Stomach smooth muscle (tissue), 2 donors: ENCODE measurements around the gene DIS3.
A peak's percentile ranks its signal among the peaks of the same experiment; 100 is the strongest.
"Not testable (repeated sequence)": the region's sequence is repeated elsewhere in the genome, so short reads cannot be mapped to it uniquely, and the experiment has no call there.

Experiments used
- H3K27ac ChIP-seq: one replicate; pipeline ENCODE4 v1.7.0; 2013; ENCODE audit warnings: mild to moderate bottlenecking, low read length, inconsistent platforms
- H3K27me3 ChIP-seq, 2 donors: one replicate each; pipeline ENCODE4 v1.7.0; 2013; ENCODE audit warnings: low read length in 2 of 2; ENCODE audit not compliant: insufficient read depth in 2 of 2, control insufficient read depth in 1 of 2
- H3K36me3 ChIP-seq, 2 donors: one replicate each; pipeline ENCODE4 v1.7.0; 2013; ENCODE audit warnings: low read length in 2 of 2; ENCODE audit not compliant: control insufficient read depth in 2 of 2, insufficient read depth in 2 of 2
- H3K4me1 ChIP-seq: one replicate; pipeline ENCODE4 v1.7.0; 2013; ENCODE audit warnings: low read length; ENCODE audit not compliant: control insufficient read depth, insufficient read depth
- H3K4me3 ChIP-seq, 2 donors: one replicate each; pipeline ENCODE4 v1.7.0; 2013; ENCODE audit warnings: low read length in 2 of 2
- H3K9ac ChIP-seq, 2 donors: one replicate each; pipeline ENCODE4 v1.7.0; 2013; ENCODE audit warnings: low read length in 2 of 2, mild to moderate bottlenecking in 1 of 2
- H3K9me3 ChIP-seq, 2 donors: one replicate each; pipeline ENCODE4 v1.7.0; 2013; ENCODE audit warnings: low read length in 2 of 2; ENCODE audit not compliant: control insufficient read depth in 2 of 2
- donor health status: healthy.
- donor health status: Pancreatic carcinoma.

DIS3 gene, protein sequence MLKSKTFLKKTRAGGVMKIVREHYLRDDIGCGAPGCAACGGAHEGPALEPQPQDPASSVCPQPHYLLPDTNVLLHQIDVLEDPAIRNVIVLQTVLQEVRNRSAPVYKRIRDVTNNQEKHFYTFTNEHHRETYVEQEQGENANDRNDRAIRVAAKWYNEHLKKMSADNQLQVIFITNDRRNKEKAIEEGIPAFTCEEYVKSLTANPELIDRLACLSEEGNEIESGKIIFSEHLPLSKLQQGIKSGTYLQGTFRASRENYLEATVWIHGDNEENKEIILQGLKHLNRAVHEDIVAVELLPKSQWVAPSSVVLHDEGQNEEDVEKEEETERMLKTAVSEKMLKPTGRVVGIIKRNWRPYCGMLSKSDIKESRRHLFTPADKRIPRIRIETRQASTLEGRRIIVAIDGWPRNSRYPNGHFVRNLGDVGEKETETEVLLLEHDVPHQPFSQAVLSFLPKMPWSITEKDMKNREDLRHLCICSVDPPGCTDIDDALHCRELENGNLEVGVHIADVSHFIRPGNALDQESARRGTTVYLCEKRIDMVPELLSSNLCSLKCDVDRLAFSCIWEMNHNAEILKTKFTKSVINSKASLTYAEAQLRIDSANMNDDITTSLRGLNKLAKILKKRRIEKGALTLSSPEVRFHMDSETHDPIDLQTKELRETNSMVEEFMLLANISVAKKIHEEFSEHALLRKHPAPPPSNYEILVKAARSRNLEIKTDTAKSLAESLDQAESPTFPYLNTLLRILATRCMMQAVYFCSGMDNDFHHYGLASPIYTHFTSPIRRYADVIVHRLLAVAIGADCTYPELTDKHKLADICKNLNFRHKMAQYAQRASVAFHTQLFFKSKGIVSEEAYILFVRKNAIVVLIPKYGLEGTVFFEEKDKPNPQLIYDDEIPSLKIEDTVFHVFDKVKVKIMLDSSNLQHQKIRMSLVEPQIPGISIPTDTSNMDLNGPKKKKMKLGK

DNA sequence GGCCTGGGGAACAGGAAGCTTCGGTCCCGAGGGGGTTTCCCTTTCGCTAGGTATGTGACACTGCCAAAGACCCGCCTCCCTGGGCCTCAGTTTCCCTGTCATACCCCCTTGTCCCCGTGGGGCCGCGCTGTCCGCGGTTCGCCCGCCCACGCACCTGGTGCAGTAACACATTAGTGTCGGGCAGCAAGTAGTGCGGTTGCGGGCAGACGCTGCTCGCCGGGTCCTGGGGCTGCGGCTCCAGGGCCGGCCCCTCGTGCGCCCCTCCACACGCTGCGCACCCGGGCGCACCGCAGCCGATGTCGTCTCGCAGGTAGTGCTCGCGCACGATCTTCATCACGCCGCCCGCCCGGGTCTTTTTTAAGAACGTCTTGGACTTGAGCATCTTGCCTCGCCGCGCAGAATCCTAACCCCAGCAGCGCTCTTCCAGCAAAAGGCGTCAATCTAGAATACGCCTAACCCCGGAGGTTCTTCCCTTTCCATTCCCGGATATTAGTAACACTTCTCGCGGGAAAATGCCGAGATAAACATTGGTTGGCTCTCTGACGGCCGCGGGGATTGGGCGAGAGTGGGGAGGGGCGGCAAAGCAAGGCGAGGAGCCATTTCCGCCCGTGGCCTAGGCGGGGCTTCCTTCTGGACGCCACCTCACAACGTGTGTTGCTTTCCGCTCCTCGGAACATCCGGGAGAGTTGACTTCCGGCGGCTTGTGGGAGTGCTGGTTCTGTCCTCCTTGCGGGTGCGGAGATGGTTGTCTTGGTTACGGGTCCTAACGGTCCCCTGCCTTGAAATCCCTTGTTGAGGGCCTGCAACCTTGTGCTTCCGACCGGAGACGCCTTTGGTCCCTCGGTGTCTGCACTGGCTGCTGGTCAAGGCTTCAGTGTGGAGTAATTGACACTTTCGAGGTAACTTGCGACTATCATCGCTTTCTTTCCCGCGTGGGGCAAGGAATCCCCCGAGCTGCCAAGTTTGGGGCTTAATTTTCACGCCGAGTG lies at the start of gene DIS3, which contains the start of gene PIBF1:
DIS3 (minus strand) TSS at position 450 of the 989 bp plus-strand sequence; CDS start at position 382, 68 bp downstream.
PIBF1 (plus strand) TSS at position 683 of the 989 bp plus-strand sequence. CDS start 1,337 bp downstream, outside the sequence.
- no peaks in the 10 kb centered on the region for H3K27me3 ChIP-seq
- peak within 1 kb of the TSS; percentile 76 for H3K27ac ChIP-seq
- peak within 1 kb of the TSS; percentile 90 to 97 for H3K9ac ChIP-seq
- H3K36me3 ChIP-seq: peaks cover 9 to 18% of the 10 kb centered on the region in 2 donors
- peaks cover 22% of the 10 kb centered on the region for H3K4me1 ChIP-seq
- H3K4me3 ChIP-seq: peak within 1 kb of the TSS; percentile 99
- no peaks in the 10 kb centered on the region for H3K9me3 ChIP-seq

DNA sequence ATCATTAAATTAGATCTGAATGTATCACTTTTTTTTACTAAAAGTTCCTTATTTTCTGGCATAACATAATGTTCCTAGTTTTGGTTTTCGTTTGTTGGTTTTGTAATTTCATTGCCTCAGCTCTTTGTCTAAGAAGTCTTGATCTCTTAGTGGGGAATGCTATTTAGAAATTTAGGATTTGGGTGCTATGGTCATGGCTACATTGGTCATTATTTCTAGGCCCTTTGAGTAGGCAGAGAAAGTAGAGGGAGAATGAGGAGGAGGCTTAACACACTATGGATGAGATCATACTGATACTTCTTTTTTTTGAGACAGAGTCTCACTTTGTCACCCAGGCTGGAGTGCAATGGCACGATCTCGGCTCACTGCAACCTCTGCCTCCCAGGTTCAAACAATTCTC lies 42.0 kb upstream of the DIS3 start:
- Histone ChIP-seq H3K4me1 (no peaks in the 10 kb centered on the region), H3K9ac (no peak overlapping the region), H3K27ac (no peak overlapping the region), H3K9me3 (no peaks in the 10 kb centered on the region), H3K4me3 (no peak overlapping the region), H3K36me3 (peaks cover 2 to 3% of the 10 kb centered on the region in 2 donors), H3K27me3 (no peaks in the 10 kb centered on the region)

DNA sequence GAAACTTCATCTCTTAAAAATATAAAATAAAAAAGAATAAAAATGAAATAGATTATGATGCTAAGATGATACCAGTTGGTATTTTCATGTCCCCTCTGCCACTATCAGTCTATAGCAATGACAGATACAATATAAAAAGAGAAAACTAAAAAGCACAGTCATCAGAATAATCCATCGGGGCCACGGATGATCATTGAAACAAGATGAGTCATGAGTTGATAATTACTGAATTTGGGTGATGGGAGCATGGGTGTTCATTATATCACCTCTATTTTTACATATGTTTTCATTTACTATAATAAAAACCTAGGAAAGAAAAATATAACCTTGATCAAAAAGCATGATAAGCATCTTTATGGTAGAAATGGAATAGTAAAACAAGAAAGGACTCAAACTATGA lies 41.4 kb upstream of the DIS3 start:
- H3K4me3 ChIP-seq: no peak overlapping the region
- no peak overlapping the region for H3K9ac ChIP-seq
- no peaks in the 10 kb centered on the region for H3K9me3 ChIP-seq
- peaks cover 2 to 3% of the 10 kb centered on the region in 2 donors for H3K36me3 ChIP-seq
- no peak overlapping the region for H3K27ac ChIP-seq
- no peaks in the 10 kb centered on the region for H3K27me3 ChIP-seq
- no peaks in the 10 kb centered on the region for H3K4me1 ChIP-seq

DNA sequence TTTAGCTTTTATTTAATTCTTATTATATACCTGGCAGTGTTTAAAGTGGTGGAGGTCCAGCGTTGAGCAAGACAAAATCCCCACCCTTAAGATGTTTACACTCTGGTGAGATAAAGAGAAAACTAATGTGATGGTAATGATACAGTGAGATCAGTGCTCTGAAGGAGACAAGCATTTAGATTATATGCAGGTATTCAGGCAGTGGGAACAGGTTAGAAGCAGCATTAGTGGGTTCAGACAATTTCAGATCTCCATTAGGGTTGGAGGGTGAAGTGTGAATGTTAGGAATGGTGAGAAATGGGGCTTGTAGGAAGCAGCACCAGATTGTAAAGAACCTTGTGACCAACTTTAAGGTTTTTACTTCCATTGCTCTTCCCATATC lies 39.2 kb upstream of the DIS3 start:
- no peak overlapping the region for H3K9ac ChIP-seq
- H3K4me3 ChIP-seq: no peak overlapping the region
- H3K36me3 ChIP-seq: peaks cover 2 to 3% of the 10 kb centered on the region in 2 donors
- H3K27me3 ChIP-seq: no peaks in the 10 kb centered on the region
- no peak overlapping the region for H3K27ac ChIP-seq
- no peaks in the 10 kb centered on the region for H3K9me3 ChIP-seq
- H3K4me1 ChIP-seq: no peaks in the 10 kb centered on the region

DNA sequence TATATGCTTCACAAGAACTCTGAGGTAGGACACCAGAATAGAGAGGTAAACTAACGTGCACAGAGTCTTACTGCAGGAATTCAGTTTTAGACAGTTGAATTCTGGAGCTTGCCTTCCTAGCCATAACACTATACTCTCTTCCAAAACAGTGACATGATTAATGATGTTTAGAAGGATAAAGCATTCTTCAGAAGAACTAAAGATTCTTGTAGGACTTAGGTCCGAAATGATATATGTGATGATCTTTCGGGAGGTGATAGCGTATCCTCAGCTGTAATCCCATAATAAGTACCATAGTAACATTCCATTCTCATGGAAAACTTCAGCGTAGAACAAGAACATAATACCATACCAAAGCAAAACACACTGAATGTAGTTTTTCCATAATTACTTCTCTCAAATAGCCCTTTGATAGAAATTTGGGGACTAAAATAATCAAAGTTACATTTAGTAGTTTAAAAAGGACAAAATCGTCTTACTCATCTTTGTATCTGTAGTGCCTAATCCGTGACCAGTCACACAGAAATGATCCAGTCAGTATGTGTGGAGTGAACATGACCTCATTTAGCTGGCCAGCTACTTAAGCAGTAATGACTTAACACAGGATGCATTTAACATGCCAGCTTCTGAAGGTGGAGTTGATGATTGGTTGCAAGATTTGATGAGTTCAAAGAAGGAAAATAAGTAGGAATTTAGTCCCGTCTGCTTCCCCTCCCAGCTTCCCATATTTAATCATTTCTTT lies 38.6 kb upstream of the DIS3 start:
- Histone ChIP-seq H3K9me3 (no peaks in the 10 kb centered on the region), H3K36me3 (peaks cover 1 to 3% of the 10 kb centered on the region in 2 donors), H3K4me1 (no peaks in the 10 kb centered on the region), H3K27me3 (no peaks in the 10 kb centered on the region), H3K27ac (no peak overlapping the region), H3K4me3 (no peak overlapping the region), H3K9ac (no peak overlapping the region)

DNA sequence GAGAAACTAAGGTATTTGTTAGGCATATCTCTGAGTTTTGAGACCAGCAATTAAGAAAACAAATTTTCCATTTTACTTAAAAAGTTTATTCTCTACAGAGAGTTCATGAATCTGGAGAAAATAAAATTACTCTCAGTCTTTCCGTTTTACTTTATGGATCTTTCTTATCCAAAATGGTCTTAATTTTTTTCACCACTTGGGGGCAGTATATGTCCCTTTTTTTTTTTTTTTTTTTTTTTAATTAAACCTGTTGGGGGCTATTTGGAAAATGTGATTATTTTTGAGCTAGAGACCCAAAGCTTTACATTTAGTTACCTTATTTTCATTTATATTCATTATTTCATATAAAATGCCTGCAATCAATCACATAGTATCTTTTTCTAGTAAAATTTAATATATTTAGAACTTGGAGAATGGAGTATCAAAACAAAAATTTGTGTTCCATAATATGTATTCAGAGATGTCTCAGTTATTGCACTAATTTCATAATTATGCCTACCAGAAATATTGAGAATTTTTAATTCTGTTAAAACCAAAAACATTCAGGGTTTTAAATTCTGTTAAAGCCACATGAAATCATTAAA lies 27.3 kb upstream of the DIS3 start:
- H3K9me3 ChIP-seq: no peaks in the 10 kb centered on the region
- H3K36me3 ChIP-seq: peaks cover 6 to 9% of the 10 kb centered on the region in 2 donors
- no peaks in the 10 kb centered on the region for H3K27me3 ChIP-seq
- no peak overlapping the region for H3K9ac ChIP-seq
- H3K4me1 ChIP-seq: no peaks in the 10 kb centered on the region
- H3K4me3 ChIP-seq: no peak overlapping the region
- H3K27ac ChIP-seq: no peak overlapping the region

DNA sequence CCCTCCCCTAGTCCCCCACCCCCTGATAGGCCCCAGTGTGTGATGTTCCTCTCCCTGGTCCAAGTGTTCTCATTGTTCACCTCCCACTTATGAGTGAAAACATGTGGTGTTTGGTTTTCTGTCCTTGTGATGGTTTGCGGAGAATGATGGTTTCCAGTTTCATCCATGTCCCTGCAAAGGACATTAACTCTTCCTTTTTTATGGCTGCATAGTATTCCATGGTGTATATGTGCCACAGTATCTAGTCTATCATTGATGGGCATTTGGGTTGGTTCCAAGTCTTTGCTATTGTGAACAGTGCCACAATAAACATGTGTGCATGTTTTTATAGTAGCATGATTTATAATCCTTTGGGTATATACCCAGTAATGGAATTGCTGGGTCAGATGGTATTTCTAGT lies 24.8 kb upstream of the DIS3 start:
- H3K27ac ChIP-seq: not testable (repeated sequence)

DNA sequence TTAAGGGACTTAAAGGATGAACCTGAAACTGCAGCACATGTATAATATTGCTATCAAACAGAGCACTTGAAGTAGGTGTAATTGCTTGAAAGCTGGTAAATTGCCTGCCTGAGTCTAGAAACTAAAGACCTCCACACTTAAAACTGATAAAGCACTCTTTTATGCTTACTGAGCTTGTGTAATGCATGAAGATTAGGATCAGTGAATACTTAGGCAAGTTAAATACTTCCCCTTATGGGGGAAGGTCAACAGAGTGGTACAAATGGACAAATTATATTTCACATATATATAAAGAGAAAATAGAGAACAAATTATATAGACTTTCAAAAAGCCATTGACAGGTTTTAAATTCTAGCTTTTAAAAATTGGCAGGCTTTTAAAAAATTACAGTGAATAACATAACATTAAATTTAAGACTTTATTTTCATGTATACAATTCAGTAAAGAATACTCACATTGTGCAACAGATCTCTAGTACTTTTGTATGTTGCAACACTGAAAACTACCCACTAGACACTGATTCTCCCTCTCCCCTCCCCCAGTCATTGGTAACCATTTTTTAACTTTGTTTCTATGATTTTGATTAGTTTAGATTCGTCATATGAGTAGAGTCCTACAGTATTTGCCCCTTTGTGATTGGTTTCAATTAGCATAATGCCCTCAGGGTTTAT lies 24.1 kb upstream of the DIS3 start:
- Histone ChIP-seq H3K27me3 (no peaks in the 10 kb centered on the region), H3K27ac (no peak overlapping the region), H3K9me3 (no peaks in the 10 kb centered on the region), H3K9ac (no peak overlapping the region), H3K4me3 (no peak overlapping the region), H3K36me3 (peaks cover 6% of the 10 kb centered on the region in 2 donors), H3K4me1 (no peaks in the 10 kb centered on the region)

More for the DNA sequence above, 24.8 kb upstream of the DIS3 start:
- not testable (repeated sequence) for H3K27me3 ChIP-seq, H3K4me1 ChIP-seq, H3K9ac ChIP-seq, H3K4me3 ChIP-seq, H3K9me3 ChIP-seq, H3K36me3 ChIP-seq

DNA sequence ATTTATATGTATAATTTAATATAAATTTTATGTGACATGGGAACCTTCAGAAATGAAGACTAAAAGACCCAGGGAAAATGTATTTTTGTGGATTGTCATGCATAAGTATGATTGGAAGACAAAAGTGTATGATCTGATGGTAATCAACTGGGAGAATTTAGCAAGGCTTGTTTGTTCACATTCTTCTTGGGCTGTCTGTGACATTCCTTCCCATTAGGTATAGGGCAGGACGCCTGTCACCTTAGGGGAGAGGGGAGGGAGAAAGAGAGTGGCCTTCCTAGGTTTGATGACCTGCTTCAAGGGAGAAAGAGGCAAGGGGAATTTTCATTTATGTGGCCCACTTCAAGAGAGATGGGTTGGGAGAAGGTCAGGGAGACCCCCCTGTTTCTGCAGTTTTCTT lies 22.6 kb upstream of the DIS3 start:
- peaks cover 6% of the 10 kb centered on the region in 2 donors for H3K36me3 ChIP-seq
- H3K4me3 ChIP-seq: no peak overlapping the region
- H3K4me1 ChIP-seq: no peaks in the 10 kb centered on the region
- no peak overlapping the region for H3K27ac ChIP-seq
- no peak overlapping the region for H3K9ac ChIP-seq
- H3K27me3 ChIP-seq: no peaks in the 10 kb centered on the region
- no peaks in the 10 kb centered on the region for H3K9me3 ChIP-seq
